Caco-2 (cell line): ENCODE measurements around the gene GARRE1. TPM values are rescaled to one million over a fixed set of nuclear protein-coding genes. Genes with fewer than 3 reads are reported as not detected.

Experiments
- BruUV-seq: library from RNA; stranded (reverse); fragments of 400-500 nt; replicated peaks from 2 replicates; lab custom pipeline; 2021; lab: Mats Ljungman, UMichigan
- CTCF ChIA-PET: fragments of 300-600 bp; sonication (Branson Sonifier 250); formaldehyde crosslinking; loops from one replicate; lab custom pipeline; 2022; ENCODE audit warnings: antibody characterized with exemption; lab: Charles Lee
- POLR2A ChIA-PET: fragments of 300-600 bp; sonication (Branson Sonifier 250); formaldehyde crosslinking; loops from one replicate; lab custom pipeline; 2022; ENCODE audit warnings: antibody characterized with exemption; lab: Charles Lee
- DNase-seq, 2 experiments: peaks; one replicate each; pipeline versions ENCODE4 v3.0.0 to v3.0.0-alpha.2; 2020 to 2022
- H3K27me3 ChIP-seq: replicated peaks from 2 replicates; pipeline ENCODE4 v1.6.0; 2011; ENCODE audit warnings: low read length; ENCODE audit not compliant: control insufficient read depth, insufficient read depth
- H3K36me3 ChIP-seq: 2 replicates; pipeline ENCODE4 v1.5.1; 2011; ENCODE audit warnings: low read length; ENCODE audit not compliant: control insufficient read depth, insufficient read depth
- H3K4me1 ChIP-seq: fragments of 250-450 bp; sonication (Bioruptor Pico); 2 replicates; pipeline ENCODE4 v1.5.1; 2020; ENCODE audit warnings: mild to moderate bottlenecking
- H3K4me3 ChIP-seq: 2 replicates; pipeline ENCODE4 v1.5.1; 2011; ENCODE audit warnings: low read depth, mild to moderate bottlenecking, control low read depth, low read length
- H3K9me3 ChIP-seq: fragments of 250-450 bp; sonication (Bioruptor Pico); 2 replicates; pipeline ENCODE4 v1.5.1; 2020; ENCODE audit warnings: mild to moderate bottlenecking, moderate library complexity
- H3K27ac Mint-ChIP-seq: one replicate; pipeline ENCODE4 v1.8.0; 2022; ENCODE audit warnings: mixed read lengths; ENCODE audit not compliant: unreplicated experiment
- H3K27me3 Mint-ChIP-seq: one replicate; pipeline ENCODE4 v1.8.0; 2022; ENCODE audit warnings: mixed read lengths; ENCODE audit not compliant: insufficient read depth, unreplicated experiment
- H3K36me3 Mint-ChIP-seq: one replicate; pipeline ENCODE4 v1.8.0; 2022; ENCODE audit warnings: mild to moderate bottlenecking, mixed read lengths; ENCODE audit not compliant: insufficient read depth, unreplicated experiment
- H3K4me1 Mint-ChIP-seq: one replicate; pipeline ENCODE4 v1.8.0; 2022; ENCODE audit warnings: low read depth, mixed read lengths; ENCODE audit not compliant: unreplicated experiment
- H3K4me3 Mint-ChIP-seq: one replicate; pipeline ENCODE4 v1.8.0; 2022; ENCODE audit warnings: mild to moderate bottlenecking, moderate library complexity, mixed read lengths; ENCODE audit not compliant: unreplicated experiment
- H3K9me3 Mint-ChIP-seq: one replicate; pipeline ENCODE4 v1.8.0; 2022; ENCODE audit warnings: mixed read lengths; ENCODE audit not compliant: unreplicated experiment
- intact Hi-C: fragments of 100-400 bp; cut with micrococcal nuclease; formaldehyde crosslinking; loops from one replicate; pipeline ENCODE4 v1.10.0; 2022; ENCODE audit not compliant: unreplicated experiment
- total RNA-seq: library from RNA; stranded (reverse); gene quantifications from 2 replicates; pipeline ENCODE4 v1.2.3, GENCODE V29; 2022
- TF ChIP-seq, protein P1 (sequence below), 2 experiments: fragments of 200-600 bp in 1 of 2; IDR thresholded peaks; 1 replicate in 1 of 2; 2 replicates in 1 of 2; pipeline versions ENCODE4 v1.5.1 to v1.8.0; 2011 to 2022; ENCODE audit warnings: antibody characterized with exemption in 1 of 2, control low read depth in 1 of 2, inconsistent platforms in 1 of 2, low read depth in 1 of 2, low read length in 1 of 2, mild to moderate bottlenecking in 1 of 2, moderate library complexity in 1 of 2; ENCODE audit not compliant: insufficient read depth in 1 of 2, severe bottlenecking in 1 of 2, unreplicated experiment in 1 of 2

Gene GARRE1
- total RNA-seq, 1 experiment from 2014 or later, result 20.2 TPM

DNA sequence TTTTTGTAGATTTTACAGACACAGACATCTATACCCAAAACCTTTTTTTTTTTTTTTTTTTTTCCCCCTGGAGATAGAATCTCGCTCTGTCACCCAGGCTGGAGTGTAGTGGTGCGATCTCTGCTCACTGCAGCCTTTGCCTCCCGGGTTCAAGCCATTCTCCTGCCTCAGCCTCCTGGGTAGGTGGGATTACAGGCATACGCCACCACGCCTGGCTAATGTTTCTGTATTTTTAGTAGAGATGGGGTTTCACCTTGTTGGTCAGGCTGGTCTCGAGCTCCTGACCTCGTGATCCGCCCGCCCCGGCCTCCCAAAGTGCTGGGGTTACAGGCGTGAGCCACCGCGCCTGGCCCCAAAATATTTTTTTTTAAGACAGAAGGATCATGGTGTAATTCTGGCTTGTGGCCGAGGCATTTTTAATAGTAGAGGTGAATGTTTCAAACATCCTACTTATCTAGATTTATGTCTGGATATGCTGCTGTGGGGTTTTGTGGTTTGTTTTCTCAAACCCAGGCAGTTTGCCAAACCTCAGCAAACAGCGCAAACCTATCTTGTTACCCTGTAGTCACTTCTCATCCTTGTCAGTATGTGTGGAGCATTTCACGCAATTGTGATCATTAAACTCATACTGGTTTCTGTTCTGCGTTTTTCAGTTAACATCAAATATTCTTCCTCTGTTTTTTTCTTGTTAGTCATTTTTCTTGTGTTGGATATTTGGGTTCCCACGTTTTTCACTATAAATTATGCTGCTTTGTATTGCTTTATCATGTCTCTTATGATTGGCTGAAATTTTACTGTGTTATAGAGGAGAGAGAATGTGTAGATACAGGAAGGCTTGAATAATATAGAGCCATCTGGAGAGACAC lies 36.2 kb upstream of the GARRE1 start:
- H3K9me3 ChIP-seq, result no peaks in the 10 kb centered on the region
- no peaks in the 10 kb centered on the region for H3K9me3 Mint-ChIP-seq
- peaks cover 96% of the 10 kb centered on the region for H3K36me3 Mint-ChIP-seq
- H3K4me1 ChIP-seq, result no peaks in the 10 kb centered on the region
- POLR2A ChIA-PET, result no interaction called here
- H3K27me3 ChIP-seq, result no peaks in the 10 kb centered on the region
- no peak overlapping the region for H3K4me3 ChIP-seq
- CTCF ChIA-PET, result no interaction called here
- no peak overlapping the region for H3K4me3 Mint-ChIP-seq
- peaks cover 8% of the 10 kb centered on the region for H3K36me3 ChIP-seq
- intact Hi-C loops, result no loop called here
- TF ChIP-seq, protein P1, sequence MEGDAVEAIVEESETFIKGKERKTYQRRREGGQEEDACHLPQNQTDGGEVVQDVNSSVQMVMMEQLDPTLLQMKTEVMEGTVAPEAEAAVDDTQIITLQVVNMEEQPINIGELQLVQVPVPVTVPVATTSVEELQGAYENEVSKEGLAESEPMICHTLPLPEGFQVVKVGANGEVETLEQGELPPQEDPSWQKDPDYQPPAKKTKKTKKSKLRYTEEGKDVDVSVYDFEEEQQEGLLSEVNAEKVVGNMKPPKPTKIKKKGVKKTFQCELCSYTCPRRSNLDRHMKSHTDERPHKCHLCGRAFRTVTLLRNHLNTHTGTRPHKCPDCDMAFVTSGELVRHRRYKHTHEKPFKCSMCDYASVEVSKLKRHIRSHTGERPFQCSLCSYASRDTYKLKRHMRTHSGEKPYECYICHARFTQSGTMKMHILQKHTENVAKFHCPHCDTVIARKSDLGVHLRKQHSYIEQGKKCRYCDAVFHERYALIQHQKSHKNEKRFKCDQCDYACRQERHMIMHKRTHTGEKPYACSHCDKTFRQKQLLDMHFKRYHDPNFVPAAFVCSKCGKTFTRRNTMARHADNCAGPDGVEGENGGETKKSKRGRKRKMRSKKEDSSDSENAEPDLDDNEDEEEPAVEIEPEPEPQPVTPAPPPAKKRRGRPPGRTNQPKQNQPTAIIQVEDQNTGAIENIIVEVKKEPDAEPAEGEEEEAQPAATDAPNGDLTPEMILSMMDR (IDR thresholded peaks at IDR 0.05; ENCODE audit: insufficient read depth in 1 of 2, low read depth in 1 of 2, low read length in 1 of 2, severe bottlenecking in 1 of 2, unreplicated experiment in 1 of 2), result no peak
- no peak overlapping the region for H3K27ac Mint-ChIP-seq
- no peak for DNase-seq
- no peaks in the 10 kb centered on the region for H3K4me1 Mint-ChIP-seq
- no TSS peak for BruUV-seq
- H3K27me3 Mint-ChIP-seq, result no peaks in the 10 kb centered on the region

- H3K4me1 ChIP-seq, result no peaks in the 10 kb centered on the region
- H3K4me3 Mint-ChIP-seq, result no peak overlapping the region
- no peaks in the 10 kb centered on the region for H3K27me3 ChIP-seq
- TF ChIP-seq, protein P1 (IDR thresholded peaks at IDR 0.05; ENCODE audit: insufficient read depth in 1 of 2, low read depth in 1 of 2, low read length in 1 of 2, severe bottlenecking in 1 of 2, unreplicated experiment in 1 of 2), result no peak
- H3K27me3 Mint-ChIP-seq, result no peaks in the 10 kb centered on the region
- no peaks in the 10 kb centered on the region for H3K9me3 Mint-ChIP-seq
- no peak overlapping the region for H3K27ac Mint-ChIP-seq
- intact Hi-C loops, result no loop called here
- ChIA-PET CTCF (interaction anchor here (0.6 to 1.0 kb wide), 2 partner anchors 29 to 42 kb away, joined by 3 to 4 read pairs; no protein-coding TSS in a partner anchor), POLR2A (no interaction called here)
- peaks cover 7% of the 10 kb centered on the region for H3K36me3 ChIP-seq
- no peak for DNase-seq
- BruUV-seq, result no TSS peak
- peaks cover 96% of the 10 kb centered on the region for H3K36me3 Mint-ChIP-seq
- no peak overlapping the region for H3K4me3 ChIP-seq
- no peaks in the 10 kb centered on the region for H3K9me3 ChIP-seq
- H3K4me1 Mint-ChIP-seq, result no peaks in the 10 kb centered on the region
Observed at GRCh38 chr19:34218818-34219164, 35.6 kb upstream of the GARRE1 start.

DNA sequence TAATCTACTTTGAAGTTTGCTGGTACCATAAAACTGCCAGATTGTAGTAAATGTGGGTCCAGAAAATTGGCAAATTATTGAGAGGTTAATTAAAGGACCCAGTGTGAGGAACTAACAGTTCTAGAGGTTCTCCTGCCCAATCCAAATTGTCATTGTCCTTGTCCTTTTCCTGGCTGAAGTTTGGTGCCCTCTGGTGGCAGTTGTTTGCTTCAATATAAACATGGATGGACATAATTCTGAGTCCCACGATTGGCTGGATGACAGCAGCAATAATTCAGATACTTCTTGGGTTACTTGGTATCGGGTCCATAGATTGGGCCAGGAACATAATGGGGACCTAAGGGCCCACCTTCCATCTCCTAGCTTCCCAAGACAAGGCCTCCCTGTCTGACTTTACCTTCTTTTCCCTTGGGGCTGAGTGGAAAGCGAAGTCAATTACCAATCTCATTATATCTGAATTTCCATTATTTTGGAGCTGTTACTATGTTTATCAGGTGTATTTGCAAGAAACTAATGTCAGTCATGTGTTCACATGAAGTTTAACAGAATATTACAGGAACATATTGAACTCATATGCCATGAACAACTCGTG lies 33.8 kb upstream of the GARRE1 start:
- ChIA-PET POLR2A (no interaction called here), CTCF (no interaction called here)
- Mint-ChIP-seq H3K9me3 (no peaks in the 10 kb centered on the region), H3K4me1 (no peaks in the 10 kb centered on the region), H3K36me3 (peaks cover 96% of the 10 kb centered on the region), H3K27ac (no peak overlapping the region), H3K27me3 (no peaks in the 10 kb centered on the region), H3K4me3 (no peak overlapping the region)
- H3K4me3 ChIP-seq, result no peak overlapping the region
- TF ChIP-seq, protein P1 (IDR thresholded peaks at IDR 0.05; ENCODE audit: insufficient read depth in 1 of 2, low read depth in 1 of 2, low read length in 1 of 2, severe bottlenecking in 1 of 2, unreplicated experiment in 1 of 2), result peak; percentile 70 to 81
- H3K27me3 ChIP-seq, result no peaks in the 10 kb centered on the region
- H3K36me3 ChIP-seq, result peaks cover 9% of the 10 kb centered on the region
- no peaks in the 10 kb centered on the region for H3K4me1 ChIP-seq
- intact Hi-C loops, result loop anchor here (2.0 kb wide), 1 partner anchor 48 kb away; the partner anchor contains the start of gene LSM14A
- DNase-seq, result peak; percentile 66 to 80
- no peaks in the 10 kb centered on the region for H3K9me3 ChIP-seq
- no TSS peak for BruUV-seq
